HepG2 (cell line): Measurements from ENCODE around the gene NDUFB8. TPM values are rescaled to one million over a fixed set of nuclear protein-coding genes. Genes with fewer than 3 reads are reported as not detected.

Experiments
- ATAC-seq: fragments of 200-7000 bp; cut with Tn5 transposase; 3 replicates; pipeline ENCODE4 v1.9.1; 2020; ENCODE audit warnings: mild to moderate bottlenecking, moderate library complexity
- BruUV-seq: library from RNA; stranded (reverse); fragments of 400-500 nt; replicated peaks from 2 replicates; lab custom pipeline; 2021; lab: Mats Ljungman, UMichigan
- CTCF ChIA-PET: fragments of 300-600 bp; formaldehyde crosslinking; extraction: SDS; loops from one replicate; lab custom pipeline; 2021; ENCODE audit warnings: low total read pairs, inconsistent platforms, low intra/inter-chr PET ratio; lab: Yijun Ruan, JAX
- POLR2A ChIA-PET: fragments of 350-600 bp; sonication (Branson Sonifier 250); formaldehyde crosslinking; loops from one replicate; lab custom pipeline; 2020; ENCODE audit warnings: antibody characterized with exemption, inconsistent platforms; lab: Yijun Ruan, JAX
- DNase-seq: peaks from one replicate; pipeline ENCODE4 v3.0.0-alpha.2; 2015; ENCODE audit warnings: low spot score
- FAIRE-seq: peaks from 3 replicates; lab custom pipeline; 2011; peaks lifted over from hg19 to GRCh38; lab: Jason Lieb, UNC
- H2AFZ ChIP-seq: one replicate; pipeline ENCODE4 v1.6.1; 2011; ENCODE audit warnings: low read length, inconsistent platforms
- H3K27ac ChIP-seq: fragments of 300-600 bp; 3 replicates; pipeline ENCODE4 v1.8.0; 2011; ENCODE audit warnings: mixed run types, mild to moderate bottlenecking, mixed read lengths, low read length, inconsistent platforms; ENCODE audit not compliant: insufficient read depth; ENCODE audit errors: extremely low read length
- H3K27me3 ChIP-seq, 2 experiments: fragments of 200-600 bp in 1 of 2; 2 replicates in 1 of 2; 3 replicates in 1 of 2; pipeline versions ENCODE4 v1.6.0 to v1.8.0; 2011; ENCODE audit warnings: low read length in 2 of 2, mild to moderate bottlenecking in 2 of 2, moderate library complexity in 2 of 2, inconsistent platforms in 1 of 2; ENCODE audit not compliant: insufficient read depth in 2 of 2, control insufficient read depth in 1 of 2
- H3K36me3 ChIP-seq, 2 experiments: fragments of 200-600 bp in 1 of 2; replicated peaks in 1 of 2; 2 replicates in 1 of 2; 3 replicates in 1 of 2; pipeline versions ENCODE4 v1.5.1 to v1.8.0; 2011; ENCODE audit warnings: low read length in 2 of 2, inconsistent platforms in 1 of 2; ENCODE audit not compliant: insufficient read depth in 2 of 2, control insufficient read depth in 1 of 2
- H3K4me1 ChIP-seq: 2 replicates; pipeline ENCODE4 v1.5.1; 2012; ENCODE audit warnings: low read length, inconsistent platforms; ENCODE audit not compliant: insufficient read depth
- H3K4me2 ChIP-seq: 2 replicates; pipeline ENCODE4 v1.6.0; 2011; ENCODE audit warnings: low read depth, low read length, inconsistent platforms
- H3K4me3 ChIP-seq, 3 experiments: fragments of 200-600 bp in 1 of 3; sonication (generic), shearing (Covaris generic) in 1 of 3; replicated peaks in 1 of 3; 2 replicates each; pipeline ENCODE4 v1.5.1; 2011 to 2016; ENCODE audit warnings: low read length in 3 of 3, inconsistent platforms in 2 of 3, low read depth in 2 of 3, mild to moderate bottlenecking in 2 of 3, control low read depth in 1 of 3, mixed read lengths in 1 of 3; ENCODE audit not compliant: insufficient read depth in 1 of 3
- H3K79me2 ChIP-seq: one replicate; pipeline ENCODE4 v1.6.1; 2011; ENCODE audit warnings: low read length, inconsistent platforms; ENCODE audit not compliant: insufficient read depth
- H3K9ac ChIP-seq: 2 replicates; pipeline ENCODE4 v1.6.0; 2011; ENCODE audit warnings: mild to moderate bottlenecking, low read depth, low read length, inconsistent platforms; ENCODE audit not compliant: insufficient read depth
- H3K9me3 ChIP-seq: 2 replicates; pipeline ENCODE4 v1.5.1; 2012; ENCODE audit warnings: mild to moderate bottlenecking, low read length
- H4K20me1 ChIP-seq: 2 replicates; pipeline ENCODE4 v1.6.0; 2011; ENCODE audit warnings: inconsistent platforms, mild to moderate bottlenecking, low read length, moderate library complexity; ENCODE audit not compliant: insufficient read depth
- ATF2 ChIP-seq: sonication (generic); formaldehyde crosslinking; IDR thresholded peaks from 2 replicates; pipeline ENCODE4 v1.4.0; 2020; ENCODE audit warnings: missing genetic modification reagents
- ATRX ChIP-seq: sonication (generic); formaldehyde crosslinking; IDR thresholded peaks from 2 replicates; pipeline ENCODE4 v1.4.0; 2020; ENCODE audit warnings: missing genetic modification reagents, borderline replicate concordance
- IRF1 ChIP-seq: sonication (generic); formaldehyde crosslinking; IDR thresholded peaks from 2 replicates; pipeline ENCODE4 v1.4.0; 2020; ENCODE audit warnings: low read depth, mild to moderate bottlenecking, missing genetic modification reagents
- KDM3A ChIP-seq: IDR thresholded peaks from 2 replicates; pipeline ENCODE4 v1.6.1; 2018; ENCODE audit warnings: low read depth, missing compliant biosample characterization
- NR2F2 ChIP-seq: IDR thresholded peaks from 2 replicates; pipeline ENCODE4 v1.6.1; 2012; ENCODE audit warnings: low read depth, inconsistent platforms, borderline replicate concordance
- SMAD1 ChIP-seq: sonication (generic); formaldehyde crosslinking; IDR thresholded peaks from 2 replicates; pipeline ENCODE4 v1.4.0; 2020; ENCODE audit warnings: missing genetic modification reagents, low read depth, mild to moderate bottlenecking, borderline replicate concordance
- ZNF30 ChIP-seq: sonication (generic); formaldehyde crosslinking; IDR thresholded peaks from 2 replicates; pipeline ENCODE4 v1.5.0; 2020; ENCODE audit warnings: mild to moderate bottlenecking, missing genetic modification reagents
- WGBS: methylation state at CpG from one replicate; pipeline ENCODE4 v1.1.6; 2017; ENCODE audit warnings: low lambda C conversion rate; 5-methylcytosine and 5-hydroxymethylcytosine counted together
- in situ Hi-C: cut with HindIII; loops from 2 replicates; pipeline ENCODE4 v1.10.0; 2017; ENCODE audit warnings: low pct_unique_long_range_greater_than_20kb; ENCODE audit not compliant: extremely low pct_ligation_motif_present
- intact Hi-C: fragments of 100-400 bp; cut with micrococcal nuclease; formaldehyde crosslinking; loops from one replicate; pipeline ENCODE4 v1.10.0; 2022; ENCODE audit not compliant: unreplicated experiment
- polyA plus RNA-seq, 8 experiments: library from polyadenylated mRNA; depleted of rRNA in 3 of 8; stranded (reverse) in 7 of 8; unstranded in 1 of 8; fragments of >200 nt; fragmentation: Illumina TruSeq in 4 of 8; extraction: Trizol in 4 of 8; gene quantifications; 2 replicates each; pipeline versions ENCODE4 v1.2.1 to v1.2.3, GENCODE V29; 2011 to 2016; ENCODE audit warnings: low read depth in 4 of 8, missing spikeins in 1 of 8, mixed read lengths in 1 of 8; ENCODE audit not compliant: insufficient read depth in 1 of 8
- total RNA-seq, 5 experiments: library from RNA; depleted of rRNA; stranded (reverse); fragments of >200 nt; fragmentation: Illumina TruSeq; extraction: Trizol; gene quantifications; 2 replicates each; pipeline ENCODE4 v1.2.3, GENCODE V29; 2016; ENCODE audit warnings: low read depth in 1 of 5

Gene NDUFB8
- total and polyA plus RNA-seq, 2 of the 13 experiments (the other 11 are each of a cell fraction or from before 2014, with no cell fraction given) = 210 to 216 TPM

- no peak for FAIRE-seq
- no peak overlapping the region for H3K4me2 ChIP-seq
- CTCF ChIA-PET = no interaction called here
- no peak overlapping the region for H3K4me3 ChIP-seq
- H3K9me3 ChIP-seq = no peaks in the 10 kb centered on the region
- no TSS peak for BruUV-seq
- H4K20me1 ChIP-seq = no peaks in the 10 kb centered on the region
- POLR2A ChIA-PET = no interaction called here
- no peak for DNase-seq
- intact Hi-C loops = no loop called here
- ATAC-seq = no peak
- no peaks in the 10 kb centered on the region for H3K27me3 ChIP-seq
- WGBS = 100% methylated on average over 4 of the region's 4 CpGs
- TF ChIP-seq ZNF30 (CRISPR knock-in tag) = no peak
- TF ChIP-seq IRF1 (CRISPR knock-in tag) = no peak
- TF ChIP-seq ATRX (CRISPR knock-in tag) = no peak
- no peak for TF ChIP-seq NR2F2
- no peak for TF ChIP-seq ATF2 (CRISPR knock-in tag)
- TF ChIP-seq KDM3A = no peak
- TF ChIP-seq SMAD1 (CRISPR knock-in tag) = no peak
- H2AFZ ChIP-seq = no peak overlapping the region
- no peaks in the 10 kb centered on the region for H3K79me2 ChIP-seq
- H3K9ac ChIP-seq = no peak overlapping the region
- in situ Hi-C loops = no loop called here
- no peak overlapping the region for H3K27ac ChIP-seq
- H3K36me3 ChIP-seq = no peaks in the 10 kb centered on the region; a peak in 1 of 5 replicates
- H3K4me1 ChIP-seq = no peaks in the 10 kb centered on the region
These were observed 31.6 kb downstream of the NDUFB8 start for GRCh38 chr10:100498059-100498458.
